ENCODE measurements around the gene STUM. TPM values are rescaled to one million over a fixed set of nuclear protein-coding genes. Genes with fewer than 3 reads are reported as not detected.

Gene STUM
- total RNA-seq, 1 donor from 2014 or later: 0.55 TPM

GRCh38 chr1:226530591-226530990 is 18.0 kb upstream of the STUM start:
- no peak for DNase-seq (ENCODE audit: low spot score, unreplicated experiment)
- Mint-ChIP-seq H3K27me3 (peaks cover 5% of the 10 kb centered on the region), H3K4me3 (ENCODE audit: low read depth) (no peak overlapping the region), H3K4me1 (ENCODE audit: low read depth) (peaks cover 10% of the 10 kb centered on the region), H3K27ac (no peak overlapping the region), H3K36me3 (ENCODE audit: insufficient read depth) (no peaks in the 10 kb centered on the region), H3K9me3 (ENCODE audit: low read depth) (no peaks in the 10 kb centered on the region)
- TF ChIP-seq CTCF (IDR thresholded peaks at IDR 0.05; ENCODE audit: unreplicated experiment): no peak

- Mint-ChIP-seq H3K27ac (no peak overlapping the region), H3K4me3 (ENCODE audit: low read depth) (no peak overlapping the region), H3K9me3 (ENCODE audit: low read depth) (no peaks in the 10 kb centered on the region), H3K4me1 (ENCODE audit: low read depth) (peaks cover 10% of the 10 kb centered on the region), H3K36me3 (ENCODE audit: insufficient read depth) (no peaks in the 10 kb centered on the region), H3K27me3 (peaks cover 5% of the 10 kb centered on the region)
- TF ChIP-seq CTCF (IDR thresholded peaks at IDR 0.05; ENCODE audit: unreplicated experiment): no peak
- no peak for DNase-seq (ENCODE audit: low spot score, unreplicated experiment)
Measured at GRCh38 chr1:226531360-226532093, 17.0 kb upstream of the STUM start.

- H3K36me3 Mint-ChIP-seq (ENCODE audit: insufficient read depth): no peaks in the 10 kb centered on the region
- no peak overlapping the region for H3K27ac Mint-ChIP-seq
- peaks cover 5% of the 10 kb centered on the region for H3K27me3 Mint-ChIP-seq
- no peak for DNase-seq (ENCODE audit: low spot score, unreplicated experiment)
- H3K4me3 Mint-ChIP-seq (ENCODE audit: low read depth): no peak overlapping the region
- TF ChIP-seq CTCF (IDR thresholded peaks at IDR 0.05; ENCODE audit: unreplicated experiment): no peak
- no peaks in the 10 kb centered on the region for H3K9me3 Mint-ChIP-seq (ENCODE audit: low read depth)
- peaks cover 10% of the 10 kb centered on the region for H3K4me1 Mint-ChIP-seq (ENCODE audit: low read depth)
Measured at GRCh38 chr1:226532553-226532952, 16.0 kb upstream of the STUM start.

GRCh38 chr1:226533220-226533619 is 15.3 kb upstream of the STUM start:
- no peak for DNase-seq (ENCODE audit: low spot score, unreplicated experiment)
- H3K36me3 Mint-ChIP-seq (ENCODE audit: insufficient read depth): no peaks in the 10 kb centered on the region
- no peak overlapping the region for H3K4me3 Mint-ChIP-seq (ENCODE audit: low read depth)
- peaks cover 10% of the 10 kb centered on the region for H3K4me1 Mint-ChIP-seq (ENCODE audit: low read depth)
- H3K27ac Mint-ChIP-seq: no peak overlapping the region
- no peaks in the 10 kb centered on the region for H3K9me3 Mint-ChIP-seq (ENCODE audit: low read depth)
- TF ChIP-seq CTCF (IDR thresholded peaks at IDR 0.05; ENCODE audit: unreplicated experiment): no peak
- H3K27me3 Mint-ChIP-seq: peaks cover 5% of the 10 kb centered on the region

GRCh38 chr1:226534098-226534497 is 14.5 kb upstream of the STUM start:
- Mint-ChIP-seq H3K27me3 (peaks cover 5% of the 10 kb centered on the region), H3K27ac (no peak overlapping the region)
- DNase-seq (ENCODE audit: low spot score, unreplicated experiment): no peak

More at GRCh38 chr1:226534098-226534497, 14.5 kb upstream of the STUM start:
- peaks cover 10% of the 10 kb centered on the region for H3K4me1 Mint-ChIP-seq (ENCODE audit: low read depth)
- TF ChIP-seq CTCF (IDR thresholded peaks at IDR 0.05; ENCODE audit: unreplicated experiment): no peak
- no peaks in the 10 kb centered on the region for H3K9me3 Mint-ChIP-seq (ENCODE audit: low read depth)
- H3K36me3 Mint-ChIP-seq (ENCODE audit: insufficient read depth): no peaks in the 10 kb centered on the region
- no peak overlapping the region for H3K4me3 Mint-ChIP-seq (ENCODE audit: low read depth)
